Cerebellar nuclear complex (tissue), 1 donor: ENCODE data around the gene DPYSL5.
A peak's percentile ranks its signal among the peaks of the same experiment; 100 is the strongest.

Source experiments
- DNase-seq, 2 experiments: peaks; one replicate each; lab custom pipeline; 2025; lab: John Stamatoyannopoulos, UW

DPYSL5 gene

GRCh38 chr2:26968001-26968400 is 120.1 kb downstream of the DPYSL5 start:
- DNase-seq, result no peak

GRCh38 chr2:26969077-26969844 is 121.3 kb downstream of the DPYSL5 start:
- DNase-seq, result no peak

GRCh38 chr2:26970244-26970927 is 122.5 kb downstream of the DPYSL5 start, which contains the start of gene MAPRE3:
TSS of gene MAPRE3 (plus strand) at chr2:26970637. CDS start at chr2:27022219, 51,582 bp downstream.
- DNase-seq, result peak; percentile 88 to 94

GRCh38 chr2:26970928-26971627 is 123.1 kb downstream of the DPYSL5 start:
- DNase-seq, result peak in 1 of 2 experiments; percentile 5

GRCh38 chr2:26971911-26972786 is 124.2 kb downstream of the DPYSL5 start:
- DNase-seq, result no peak

- no peak for DNase-seq
Measured at GRCh38 chr2:26974352-26974751, 126.4 kb downstream of the DPYSL5 start.

GRCh38 chr2:26975102-26975501 is 127.2 kb downstream of the DPYSL5 start:
- DNase-seq, result no peak

- no peak for DNase-seq
Measured at GRCh38 chr2:26975656-26976055, 127.7 kb downstream of the DPYSL5 start.

GRCh38 chr2:26976237-26976636 is 128.3 kb downstream of the DPYSL5 start:
- no peak for DNase-seq

- DNase-seq, result no peak
Measured at GRCh38 chr2:26977012-26977411, 129.1 kb downstream of the DPYSL5 start.

GRCh38 chr2:26978061-26978596 is 130.2 kb downstream of the DPYSL5 start:
- DNase-seq, result no peak

- DNase-seq, result no peak
Measured at GRCh38 chr2:26979741-26980140, 131.8 kb downstream of the DPYSL5 start.

- DNase-seq, result no peak
Measured at GRCh38 chr2:26980971-26981370, 133.0 kb downstream of the DPYSL5 start.

- peak; percentile 88 to 94 for DNase-seq
Measured at GRCh38 chr2:26982102-26982742, 134.3 kb downstream of the DPYSL5 start.

GRCh38 chr2:26983746-26984145 is 135.8 kb downstream of the DPYSL5 start:
- no peak for DNase-seq

- no peak for DNase-seq
Measured at GRCh38 chr2:26985807-26986206, 137.9 kb downstream of the DPYSL5 start.

- no peak for DNase-seq
Measured at GRCh38 chr2:26986576-26986975, 138.6 kb downstream of the DPYSL5 start.

- no peak for DNase-seq
Measured at GRCh38 chr2:26988058-26988860, 140.3 kb downstream of the DPYSL5 start.

GRCh38 chr2:26989156-26989555 is 141.2 kb downstream of the DPYSL5 start:
- DNase-seq, result no peak

GRCh38 chr2:26991717-26992116 is 143.8 kb downstream of the DPYSL5 start:
- DNase-seq, result no peak
